NCI-H2171 treated with DMSO at 0.1 percent for 48 hours (cell line): ENCODE results near the gene TMCC2.
"Not testable (repeated sequence)": the region's sequence is repeated elsewhere in the genome, so short reads cannot be mapped to it uniquely, and the experiment has no call there.

Experiments
- DNase-seq: peaks from one replicate; lab custom pipeline; 2025; lab: John Stamatoyannopoulos, UW

TMCC2 gene

GRCh38 chr1:205283270-205284147, 55.8 kb downstream of the TMCC2 start:
- DNase-seq, result peak; percentile 39

- DNase-seq, result peak; percentile 35
Measured at GRCh38 chr1:205284420-205285144, 56.8 kb downstream of the TMCC2 start.

- DNase-seq, result no peak
Measured at GRCh38 chr1:205285381-205286101, 57.8 kb downstream of the TMCC2 start.

- no peak for DNase-seq
Measured at GRCh38 chr1:205286335-205286950, 58.7 kb downstream of the TMCC2 start.

GRCh38 chr1:205287076-205287475, 59.3 kb downstream of the TMCC2 start:
- DNase-seq, result no peak

GRCh38 chr1:205287767-205288559, 60.2 kb downstream of the TMCC2 start:
- DNase-seq, result no peak

- no peak for DNase-seq
Measured at GRCh38 chr1:205291596-205291995, 63.9 kb downstream of the TMCC2 start.

GRCh38 chr1:205293350-205294074, 65.8 kb downstream of the TMCC2 start:
- no peak for DNase-seq

GRCh38 chr1:205294175-205294917, 66.6 kb downstream of the TMCC2 start:
- DNase-seq, result no peak

- DNase-seq, result no peak
Measured at GRCh38 chr1:205294934-205295333, 67.2 kb downstream of the TMCC2 start.

GRCh38 chr1:205296154-205296553, 68.4 kb downstream of the TMCC2 start:
- no peak for DNase-seq

GRCh38 chr1:205297546-205298177, 69.9 kb downstream of the TMCC2 start:
- not testable (repeated sequence) for DNase-seq

- DNase-seq, result peak; percentile 91
Measured at GRCh38 chr1:205298191-205298994, 70.6 kb downstream of the TMCC2 start.

GRCh38 chr1:205300149-205300548, 72.4 kb downstream of the TMCC2 start:
- DNase-seq, result no peak

GRCh38 chr1:205301205-205301821, 73.6 kb downstream of the TMCC2 start:
- peak; percentile 84 for DNase-seq

- no peak for DNase-seq
Measured at GRCh38 chr1:205301842-205302588, 74.3 kb downstream of the TMCC2 start.

- DNase-seq, result no peak
Measured at GRCh38 chr1:205303247-205303888, 75.6 kb downstream of the TMCC2 start.
